Osteoblast (primary cell): ENCODE results near the gene ACOT11. TPM values are rescaled to one million over a fixed set of nuclear protein-coding genes. Genes with fewer than 3 reads are reported as not detected.

Experiments used
- DNase-seq: peaks from one replicate; pipeline ENCODE4 v3.0.0; 2011; ENCODE audit warnings: low spot score, mixed read lengths; ENCODE audit not compliant: insufficient read length; ENCODE audit errors: missing footprints
- H2AFZ ChIP-seq: 2 replicates; pipeline ENCODE4 v1.6.0; 2011; ENCODE audit warnings: mild to moderate bottlenecking, low read length
- H3K27ac ChIP-seq: 2 replicates; pipeline ENCODE4 v1.5.1; 2011; ENCODE audit warnings: mild to moderate bottlenecking, low read depth, low read length, moderate library complexity
- H3K27me3 ChIP-seq: 2 replicates; pipeline ENCODE4 v1.6.0; 2012; ENCODE audit warnings: mild to moderate bottlenecking, control low read depth, inconsistent platforms, low read length, moderate library complexity; ENCODE audit not compliant: insufficient read depth
- H3K36me3 ChIP-seq: 2 replicates; pipeline ENCODE4 v1.5.1; 2011; ENCODE audit warnings: mild to moderate bottlenecking, low read length, control low read depth, moderate library complexity; ENCODE audit not compliant: insufficient read depth
- H3K4me1 ChIP-seq: 2 replicates; pipeline ENCODE4 v1.5.1; 2011; ENCODE audit warnings: mild to moderate bottlenecking, low read length, control low read depth, moderate library complexity; ENCODE audit not compliant: insufficient read depth
- H3K4me2 ChIP-seq: 2 replicates; pipeline ENCODE4 v1.6.0; 2011; ENCODE audit warnings: mild to moderate bottlenecking, low read length; ENCODE audit not compliant: insufficient read depth
- H3K4me3 ChIP-seq: fragments of 200-600 bp; sonication (generic); 3 replicates; pipeline ENCODE4 v1.5.1; 2012; ENCODE audit warnings: mild to moderate bottlenecking, low read length, inconsistent platforms; ENCODE audit not compliant: insufficient read depth
- H3K79me2 ChIP-seq: 2 replicates; pipeline ENCODE4 v1.6.0; 2012; ENCODE audit warnings: mild to moderate bottlenecking, low read length, control low read depth, inconsistent platforms; ENCODE audit not compliant: insufficient read depth
- H3K9me3 ChIP-seq: 2 replicates; pipeline ENCODE4 v1.5.1; 2011; ENCODE audit warnings: low read depth, low read length, control low read depth
- H4K20me1 ChIP-seq: 2 replicates; pipeline ENCODE4 v1.6.0; 2012; ENCODE audit warnings: mild to moderate bottlenecking, low read length, control low read depth; ENCODE audit not compliant: insufficient read depth
- CTCF ChIP-seq: IDR thresholded peaks from 2 replicates; pipeline ENCODE4 v1.5.1; 2011; ENCODE audit warnings: mild to moderate bottlenecking, low read depth, low read length, moderate library complexity; ENCODE audit errors: extremely low read depth
- total RNA-seq: library from RNA; depleted of rRNA; stranded (reverse); fragments of >200 nt; gene quantifications from 2 replicates; pipeline ENCODE4 v1.2.3, GENCODE V29; 2012

ACOT11 gene
- total RNA-seq, 1 donor: 2.9 TPM

DNA sequence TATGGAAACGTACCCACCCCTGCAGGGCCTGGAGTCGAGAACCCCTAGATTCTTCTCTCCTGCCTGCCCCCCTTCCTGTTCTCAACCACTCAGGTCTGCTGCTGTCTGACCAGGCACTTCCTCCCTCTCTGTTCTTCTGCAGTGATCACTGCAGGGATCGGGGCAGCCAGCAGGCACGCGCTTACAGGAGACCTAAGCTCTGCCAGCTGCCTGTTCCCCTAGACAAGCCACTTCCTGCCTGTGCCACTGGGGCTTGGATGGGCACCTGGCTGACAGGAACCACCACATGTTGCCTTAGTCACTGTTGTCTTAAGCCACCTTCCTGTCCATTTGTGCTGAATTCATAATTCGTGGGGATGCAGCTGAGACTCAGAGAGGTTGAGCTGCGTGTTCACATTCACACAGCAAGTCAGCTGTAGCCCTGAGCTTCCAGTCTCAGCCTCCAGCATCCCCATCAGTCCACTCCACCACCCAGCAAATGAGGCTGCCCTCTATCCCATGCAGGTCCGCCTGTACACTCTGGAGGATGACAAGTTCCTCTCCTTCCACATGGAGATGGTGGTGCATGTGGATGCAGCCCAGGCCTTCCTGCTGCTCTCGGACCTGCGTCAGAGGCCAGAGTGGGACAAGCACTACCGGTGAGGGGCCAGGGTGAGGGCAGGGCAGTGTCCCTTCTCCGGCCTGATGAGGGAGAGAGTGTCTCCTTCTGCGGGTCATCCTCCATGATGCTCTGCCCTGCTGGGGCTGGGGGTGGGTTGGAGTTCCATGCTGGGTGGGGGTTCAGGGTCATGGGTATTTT, 56.7 kb downstream of the ACOT11 start:
- peaks cover 3% of the 10 kb centered on the region for H3K4me1 ChIP-seq
- peak; percentile 73 for DNase-seq
- TF ChIP-seq CTCF: no peak

DNA sequence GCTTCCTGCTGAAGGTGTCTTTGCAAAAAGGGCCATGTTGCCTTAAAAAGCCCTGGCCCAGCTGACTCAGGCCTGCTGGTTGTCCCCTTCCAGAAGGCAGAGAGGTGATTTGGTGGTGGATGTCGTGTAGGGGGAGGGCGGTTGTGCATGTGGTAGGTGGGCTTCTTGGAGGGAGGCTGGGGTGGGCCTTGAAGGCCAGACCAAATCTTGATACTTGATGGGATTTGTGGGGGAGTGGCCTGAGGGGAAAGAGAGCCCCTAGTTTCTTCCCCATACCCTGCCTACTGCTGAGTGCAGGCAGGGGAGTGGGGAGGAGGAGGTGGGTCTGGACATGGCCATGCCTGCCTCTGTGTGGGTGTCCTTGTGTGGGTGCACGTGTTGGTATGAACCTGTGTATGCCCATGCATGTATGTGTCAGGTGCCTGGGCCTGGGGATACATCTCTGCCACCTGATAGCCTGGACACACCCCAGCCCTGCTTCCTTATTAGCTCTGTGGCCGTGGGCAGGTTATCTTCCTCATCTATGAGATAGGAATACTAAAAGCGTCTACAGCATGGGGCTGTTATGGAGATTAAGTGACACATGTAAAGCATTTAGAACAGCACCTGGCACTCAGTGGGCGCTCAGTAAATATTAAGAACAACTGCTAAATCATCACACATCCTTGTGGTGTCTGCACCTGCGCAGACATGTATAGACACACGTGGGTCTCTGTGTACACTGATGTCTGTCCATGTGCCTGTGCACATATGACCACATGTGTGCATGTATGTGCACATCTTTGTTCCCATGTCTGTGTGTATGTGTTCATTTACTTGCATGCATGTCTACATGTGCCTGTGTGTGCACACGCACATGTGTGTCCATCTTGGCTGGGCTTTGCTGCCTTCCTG, 58.3 kb downstream of the ACOT11 start:
- Histone ChIP-seq H3K36me3 (no peaks in the 10 kb centered on the region), H4K20me1 (no peaks in the 10 kb centered on the region), H3K79me2 (no peaks in the 10 kb centered on the region), H3K4me2 (no peak overlapping the region), H3K9me3 (no peaks in the 10 kb centered on the region), H3K27ac (no peak overlapping the region), H2AFZ (no peak overlapping the region), H3K4me1 (peaks cover 5% of the 10 kb centered on the region), H3K4me3 (no peak overlapping the region), H3K27me3 (no peaks in the 10 kb centered on the region)
- DNase-seq: peak; percentile 60
- TF ChIP-seq CTCF: no peak

More for the DNA sequence above, 56.7 kb downstream of the ACOT11 start:
- Histone ChIP-seq H3K9me3 (no peaks in the 10 kb centered on the region), H3K4me3 (no peak overlapping the region), H3K27me3 (no peaks in the 10 kb centered on the region), H2AFZ (no peak overlapping the region), H3K36me3 (no peaks in the 10 kb centered on the region), H3K27ac (no peak overlapping the region), H4K20me1 (no peaks in the 10 kb centered on the region), H3K4me2 (no peak overlapping the region), H3K79me2 (no peaks in the 10 kb centered on the region)

DNA sequence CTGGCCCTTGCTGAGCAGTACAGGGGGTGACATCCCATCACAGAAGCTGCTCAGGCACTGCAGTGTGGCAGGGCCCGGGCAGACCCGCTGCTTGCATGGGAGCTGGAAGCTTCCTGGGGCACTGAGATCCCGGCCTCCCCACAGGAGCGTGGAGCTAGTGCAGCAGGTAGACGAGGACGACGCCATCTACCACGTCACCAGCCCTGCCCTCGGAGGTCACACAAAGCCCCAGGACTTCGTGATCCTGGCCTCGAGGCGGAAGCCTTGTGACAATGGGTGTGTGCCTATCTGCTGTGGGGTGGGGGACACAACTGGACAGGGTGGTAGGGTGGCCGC, 58.9 kb downstream of the ACOT11 start:
- no peak overlapping the region for H3K4me3 ChIP-seq
- H3K4me2 ChIP-seq: no peak overlapping the region
- H3K4me1 ChIP-seq: peaks cover 5% of the 10 kb centered on the region
- no peak for DNase-seq
- H3K27ac ChIP-seq: no peak overlapping the region
- no peaks in the 10 kb centered on the region for H3K27me3 ChIP-seq
- H3K79me2 ChIP-seq: no peaks in the 10 kb centered on the region
- no peaks in the 10 kb centered on the region for H3K9me3 ChIP-seq
- H3K36me3 ChIP-seq: no peaks in the 10 kb centered on the region
- H4K20me1 ChIP-seq: no peaks in the 10 kb centered on the region
- TF ChIP-seq CTCF: no peak
- H2AFZ ChIP-seq: no peak overlapping the region
